HG02571 (cell line): ENCODE measurements around the gene TTC9B.

Experiments
- ATAC-seq: cut with Tn5 transposase; IDR thresholded peaks from one replicate; pipeline ENCODE4 v1.9.1; 2021; ENCODE audit warnings: mild to moderate bottlenecking, moderate library complexity; ENCODE audit not compliant: unreplicated experiment

Gene TTC9B

GRCh38 chr19:40249201-40249600 is 31.0 kb upstream of the TTC9B start:
- ATAC-seq, result no peak

- ATAC-seq, result no peak
Measured at GRCh38 chr19:40247735-40248262, 29.6 kb upstream of the TTC9B start.

- no peak for ATAC-seq
Measured at GRCh38 chr19:40247178-40247577, 29.0 kb upstream of the TTC9B start.

GRCh38 chr19:40246292-40247073 is 28.3 kb upstream of the TTC9B start:
- no peak for ATAC-seq

GRCh38 chr19:40245506-40246128 is 27.4 kb upstream of the TTC9B start:
- no peak for ATAC-seq

- ATAC-seq, result no peak
Measured at GRCh38 chr19:40244579-40245317, 26.6 kb upstream of the TTC9B start.

- no peak for ATAC-seq
Measured at GRCh38 chr19:40243181-40243580, 25.0 kb upstream of the TTC9B start.

GRCh38 chr19:40242480-40242879 is 24.3 kb upstream of the TTC9B start:
- ATAC-seq, result no peak

GRCh38 chr19:40241809-40242384 is 23.7 kb upstream of the TTC9B start:
- no peak for ATAC-seq

GRCh38 chr19:40241125-40241808 is 23.1 kb upstream of the TTC9B start:
- no peak for ATAC-seq

GRCh38 chr19:40240332-40240731 is 22.1 kb upstream of the TTC9B start:
- no peak for ATAC-seq

- no peak for ATAC-seq
Measured at GRCh38 chr19:40239415-40240226, 21.4 kb upstream of the TTC9B start.

GRCh38 chr19:40238775-40239174 is 20.6 kb upstream of the TTC9B start:
- ATAC-seq, result no peak

GRCh38 chr19:40237791-40238190 is 19.6 kb upstream of the TTC9B start:
- no peak for ATAC-seq

- no peak for ATAC-seq
Measured at GRCh38 chr19:40236366-40236765, 18.2 kb upstream of the TTC9B start.

GRCh38 chr19:40236026-40236355 is 17.8 kb upstream of the TTC9B start:
- ATAC-seq, result no peak

- ATAC-seq, result no peak
Measured at GRCh38 chr19:40235238-40236025, 17.2 kb upstream of the TTC9B start.

- no peak for ATAC-seq
Measured at GRCh38 chr19:40234429-40235237, 16.4 kb upstream of the TTC9B start.
